ENCODE data around the gene SNAPC3. TPM values are rescaled to one million over a fixed set of nuclear protein-coding genes. Genes with fewer than 3 reads are reported as not detected.

Gene SNAPC3
- total RNA-seq, 1 experiment from 2014 or later = 33.5 TPM

DNA sequence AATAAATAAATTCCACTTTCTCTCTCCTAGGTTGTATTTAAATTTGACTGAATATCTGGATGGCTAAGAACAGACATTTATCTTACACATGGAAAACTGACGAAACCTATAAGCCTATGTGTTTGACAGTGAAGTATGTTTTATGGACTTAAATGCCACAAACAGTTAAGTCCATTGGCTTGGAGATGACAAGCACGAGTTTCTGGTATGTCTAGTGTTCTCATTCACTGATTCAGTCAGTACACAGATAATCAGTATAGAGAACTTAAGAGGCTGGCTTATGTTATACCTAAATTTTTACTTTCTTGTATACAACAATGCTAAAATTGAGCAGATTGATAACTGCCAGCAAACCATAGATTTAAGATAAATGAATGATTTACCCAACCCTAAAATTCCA is 38.9 kb downstream of the SNAPC3 start:
- H3K27ac Mint-ChIP-seq = no peak overlapping the region

DNA sequence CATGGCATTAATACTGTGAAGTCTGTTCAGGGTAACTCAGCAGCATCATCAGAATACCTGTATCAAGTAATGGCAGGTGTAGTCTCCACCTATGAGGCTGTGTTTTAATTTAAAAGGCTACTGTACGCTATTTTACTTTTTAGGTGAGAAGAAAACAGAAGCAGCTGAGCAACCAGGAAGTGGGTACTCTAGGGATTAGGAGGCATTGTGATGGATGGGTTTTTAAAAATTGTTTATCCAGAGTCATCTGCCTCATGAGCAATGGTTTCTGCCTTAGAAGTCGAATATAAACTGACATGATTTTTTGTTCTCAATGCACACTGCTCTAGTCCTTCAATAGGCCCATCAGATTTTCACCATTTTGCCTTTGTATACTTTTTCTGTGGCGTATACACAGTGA is 45.5 kb downstream of the SNAPC3 start:
- no peak overlapping the region for H3K4me3 Mint-ChIP-seq
- H3K27ac Mint-ChIP-seq = no peak overlapping the region
- DNase-seq (ENCODE audit: low spot score) (no peak), ATAC-seq (no peak)
- ChIA-PET POLR2A (no interaction called here), CTCF (no interaction called here)
- H3K9me3 Mint-ChIP-seq = no peaks in the 10 kb centered on the region
- peaks cover 80% of the 10 kb centered on the region for H3K36me3 Mint-ChIP-seq
- no peaks in the 10 kb centered on the region for H3K4me1 Mint-ChIP-seq
- H3K27me3 Mint-ChIP-seq (ENCODE audit: low read depth) = no peaks in the 10 kb centered on the region
- no peak for TF ChIP-seq GTF2I (CRISPR knock-in tag; conservative IDR thresholded peaks at IDR 0.05)
- TF ChIP-seq, protein P1, sequence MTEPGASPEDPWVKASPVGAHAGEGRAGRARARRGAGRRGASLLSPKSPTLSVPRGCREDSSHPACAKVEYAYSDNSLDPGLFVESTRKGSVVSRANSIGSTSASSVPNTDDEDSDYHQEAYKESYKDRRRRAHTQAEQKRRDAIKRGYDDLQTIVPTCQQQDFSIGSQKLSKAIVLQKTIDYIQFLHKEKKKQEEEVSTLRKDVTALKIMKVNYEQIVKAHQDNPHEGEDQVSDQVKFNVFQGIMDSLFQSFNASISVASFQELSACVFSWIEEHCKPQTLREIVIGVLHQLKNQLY (CRISPR knock-in tag; IDR thresholded peaks at IDR 0.05) = no peak
- TF ChIP-seq, protein P2, sequence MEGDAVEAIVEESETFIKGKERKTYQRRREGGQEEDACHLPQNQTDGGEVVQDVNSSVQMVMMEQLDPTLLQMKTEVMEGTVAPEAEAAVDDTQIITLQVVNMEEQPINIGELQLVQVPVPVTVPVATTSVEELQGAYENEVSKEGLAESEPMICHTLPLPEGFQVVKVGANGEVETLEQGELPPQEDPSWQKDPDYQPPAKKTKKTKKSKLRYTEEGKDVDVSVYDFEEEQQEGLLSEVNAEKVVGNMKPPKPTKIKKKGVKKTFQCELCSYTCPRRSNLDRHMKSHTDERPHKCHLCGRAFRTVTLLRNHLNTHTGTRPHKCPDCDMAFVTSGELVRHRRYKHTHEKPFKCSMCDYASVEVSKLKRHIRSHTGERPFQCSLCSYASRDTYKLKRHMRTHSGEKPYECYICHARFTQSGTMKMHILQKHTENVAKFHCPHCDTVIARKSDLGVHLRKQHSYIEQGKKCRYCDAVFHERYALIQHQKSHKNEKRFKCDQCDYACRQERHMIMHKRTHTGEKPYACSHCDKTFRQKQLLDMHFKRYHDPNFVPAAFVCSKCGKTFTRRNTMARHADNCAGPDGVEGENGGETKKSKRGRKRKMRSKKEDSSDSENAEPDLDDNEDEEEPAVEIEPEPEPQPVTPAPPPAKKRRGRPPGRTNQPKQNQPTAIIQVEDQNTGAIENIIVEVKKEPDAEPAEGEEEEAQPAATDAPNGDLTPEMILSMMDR (IDR thresholded peaks at IDR 0.05) = no peak
- TF ChIP-seq, protein P3, sequence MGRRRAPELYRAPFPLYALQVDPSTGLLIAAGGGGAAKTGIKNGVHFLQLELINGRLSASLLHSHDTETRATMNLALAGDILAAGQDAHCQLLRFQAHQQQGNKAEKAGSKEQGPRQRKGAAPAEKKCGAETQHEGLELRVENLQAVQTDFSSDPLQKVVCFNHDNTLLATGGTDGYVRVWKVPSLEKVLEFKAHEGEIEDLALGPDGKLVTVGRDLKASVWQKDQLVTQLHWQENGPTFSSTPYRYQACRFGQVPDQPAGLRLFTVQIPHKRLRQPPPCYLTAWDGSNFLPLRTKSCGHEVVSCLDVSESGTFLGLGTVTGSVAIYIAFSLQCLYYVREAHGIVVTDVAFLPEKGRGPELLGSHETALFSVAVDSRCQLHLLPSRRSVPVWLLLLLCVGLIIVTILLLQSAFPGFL (CRISPR knock-in tag; IDR thresholded peaks at IDR 0.05; ENCODE audit: borderline replicate concordance) = no peak
- TF ChIP-seq, protein P4, sequence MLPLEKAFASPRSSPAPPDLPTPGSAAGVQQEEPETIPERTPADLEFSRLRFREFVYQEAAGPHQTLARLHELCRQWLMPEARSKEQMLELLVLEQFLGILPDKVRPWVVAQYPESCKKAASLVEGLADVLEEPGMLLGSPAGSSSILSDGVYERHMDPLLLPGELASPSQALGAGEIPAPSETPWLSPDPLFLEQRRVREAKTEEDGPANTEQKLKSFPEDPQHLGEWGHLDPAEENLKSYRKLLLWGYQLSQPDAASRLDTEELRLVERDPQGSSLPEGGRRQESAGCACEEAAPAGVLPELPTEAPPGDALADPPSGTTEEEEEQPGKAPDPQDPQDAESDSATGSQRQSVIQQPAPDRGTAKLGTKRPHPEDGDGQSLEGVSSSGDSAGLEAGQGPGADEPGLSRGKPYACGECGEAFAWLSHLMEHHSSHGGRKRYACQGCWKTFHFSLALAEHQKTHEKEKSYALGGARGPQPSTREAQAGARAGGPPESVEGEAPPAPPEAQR (CRISPR knock-in tag; IDR thresholded peaks at IDR 0.05) = no peak
- no peak for TF ChIP-seq SP1 (CRISPR knock-in tag; conservative IDR thresholded peaks at IDR 0.05)
- no peak for TF ChIP-seq TCF7 (CRISPR knock-in tag; IDR thresholded peaks at IDR 0.05; ENCODE audit: low read depth)
- TF ChIP-seq, protein P5, sequence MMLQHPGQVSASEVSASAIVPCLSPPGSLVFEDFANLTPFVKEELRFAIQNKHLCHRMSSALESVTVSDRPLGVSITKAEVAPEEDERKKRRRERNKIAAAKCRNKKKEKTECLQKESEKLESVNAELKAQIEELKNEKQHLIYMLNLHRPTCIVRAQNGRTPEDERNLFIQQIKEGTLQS (CRISPR knock-in tag; conservative IDR thresholded peaks at IDR 0.05) = no peak
- TF ChIP-seq, protein P6, sequence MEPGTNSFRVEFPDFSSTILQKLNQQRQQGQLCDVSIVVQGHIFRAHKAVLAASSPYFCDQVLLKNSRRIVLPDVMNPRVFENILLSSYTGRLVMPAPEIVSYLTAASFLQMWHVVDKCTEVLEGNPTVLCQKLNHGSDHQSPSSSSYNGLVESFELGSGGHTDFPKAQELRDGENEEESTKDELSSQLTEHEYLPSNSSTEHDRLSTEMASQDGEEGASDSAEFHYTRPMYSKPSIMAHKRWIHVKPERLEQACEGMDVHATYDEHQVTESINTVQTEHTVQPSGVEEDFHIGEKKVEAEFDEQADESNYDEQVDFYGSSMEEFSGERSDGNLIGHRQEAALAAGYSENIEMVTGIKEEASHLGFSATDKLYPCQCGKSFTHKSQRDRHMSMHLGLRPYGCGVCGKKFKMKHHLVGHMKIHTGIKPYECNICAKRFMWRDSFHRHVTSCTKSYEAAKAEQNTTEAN (CRISPR knock-in tag; IDR thresholded peaks at IDR 0.05) = no peak
- TF ChIP-seq NFATC4 (CRISPR knock-in tag; IDR thresholded peaks at IDR 0.05) = no peak

More for the DNA sequence above, 38.9 kb downstream of the SNAPC3 start:
- Mint-ChIP-seq H3K27me3 (ENCODE audit: low read depth) (no peaks in the 10 kb centered on the region), H3K4me1 (no peaks in the 10 kb centered on the region), H3K9me3 (no peaks in the 10 kb centered on the region), H3K4me3 (no peak overlapping the region), H3K36me3 (peaks cover 67% of the 10 kb centered on the region)
- ChIA-PET CTCF (no interaction called here), POLR2A (interaction anchor here (0.7 kb wide), 1 partner anchor 35 kb away, joined by 3 read pairs; no protein-coding TSS in a partner anchor)
- TF ChIP-seq ESRRA (CRISPR knock-in tag; IDR thresholded peaks at IDR 0.05; ENCODE audit: borderline replicate concordance) (no peak), NR1H2 (CRISPR knock-in tag; IDR thresholded peaks at IDR 0.05) (no peak), ZNF138 (CRISPR knock-in tag; conservative IDR thresholded peaks at IDR 0.05) (no peak), ZNF219 (CRISPR knock-in tag; IDR thresholded peaks at IDR 0.05; ENCODE audit: borderline replicate concordance) (no peak), SMAD4 (CRISPR knock-in tag; IDR thresholded peaks at IDR 0.05) (no peak), FOXJ3 (CRISPR knock-in tag; IDR thresholded peaks at IDR 0.05; ENCODE audit: borderline replicate concordance) (no peak), CBFB (CRISPR knock-in tag; IDR thresholded peaks at IDR 0.05; ENCODE audit: low read depth) (no peak), ZNF263 (CRISPR knock-in tag; IDR thresholded peaks at IDR 0.05; ENCODE audit: low read depth) (no peak)
- TF ChIP-seq, protein P7, sequence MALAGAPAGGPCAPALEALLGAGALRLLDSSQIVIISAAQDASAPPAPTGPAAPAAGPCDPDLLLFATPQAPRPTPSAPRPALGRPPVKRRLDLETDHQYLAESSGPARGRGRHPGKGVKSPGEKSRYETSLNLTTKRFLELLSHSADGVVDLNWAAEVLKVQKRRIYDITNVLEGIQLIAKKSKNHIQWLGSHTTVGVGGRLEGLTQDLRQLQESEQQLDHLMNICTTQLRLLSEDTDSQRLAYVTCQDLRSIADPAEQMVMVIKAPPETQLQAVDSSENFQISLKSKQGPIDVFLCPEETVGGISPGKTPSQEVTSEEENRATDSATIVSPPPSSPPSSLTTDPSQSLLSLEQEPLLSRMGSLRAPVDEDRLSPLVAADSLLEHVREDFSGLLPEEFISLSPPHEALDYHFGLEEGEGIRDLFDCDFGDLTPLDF (CRISPR knock-in tag; IDR thresholded peaks at IDR 0.05) = no peak
- TF ChIP-seq, protein P8, sequence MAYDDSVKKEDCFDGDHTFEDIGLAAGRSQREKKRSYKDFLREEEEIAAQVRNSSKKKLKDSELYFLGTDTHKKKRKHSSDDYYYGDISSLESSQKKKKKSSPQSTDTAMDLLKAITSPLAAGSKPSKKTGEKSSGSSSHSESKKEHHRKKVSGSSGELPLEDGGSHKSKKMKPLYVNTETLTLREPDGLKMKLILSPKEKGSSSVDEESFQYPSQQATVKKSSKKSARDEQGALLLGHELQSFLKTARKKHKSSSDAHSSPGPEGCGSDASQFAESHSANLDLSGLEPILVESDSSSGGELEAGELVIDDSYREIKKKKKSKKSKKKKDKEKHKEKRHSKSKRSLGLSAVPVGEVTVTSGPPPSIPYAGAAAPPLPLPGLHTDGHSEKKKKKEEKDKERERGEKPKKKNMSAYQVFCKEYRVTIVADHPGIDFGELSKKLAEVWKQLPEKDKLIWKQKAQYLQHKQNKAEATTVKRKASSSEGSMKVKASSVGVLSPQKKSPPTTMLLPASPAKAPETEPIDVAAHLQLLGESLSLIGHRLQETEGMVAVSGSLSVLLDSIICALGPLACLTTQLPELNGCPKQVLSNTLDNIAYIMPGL (CRISPR knock-in tag; IDR thresholded peaks at IDR 0.05) = no peak
- TF ChIP-seq, protein P9, sequence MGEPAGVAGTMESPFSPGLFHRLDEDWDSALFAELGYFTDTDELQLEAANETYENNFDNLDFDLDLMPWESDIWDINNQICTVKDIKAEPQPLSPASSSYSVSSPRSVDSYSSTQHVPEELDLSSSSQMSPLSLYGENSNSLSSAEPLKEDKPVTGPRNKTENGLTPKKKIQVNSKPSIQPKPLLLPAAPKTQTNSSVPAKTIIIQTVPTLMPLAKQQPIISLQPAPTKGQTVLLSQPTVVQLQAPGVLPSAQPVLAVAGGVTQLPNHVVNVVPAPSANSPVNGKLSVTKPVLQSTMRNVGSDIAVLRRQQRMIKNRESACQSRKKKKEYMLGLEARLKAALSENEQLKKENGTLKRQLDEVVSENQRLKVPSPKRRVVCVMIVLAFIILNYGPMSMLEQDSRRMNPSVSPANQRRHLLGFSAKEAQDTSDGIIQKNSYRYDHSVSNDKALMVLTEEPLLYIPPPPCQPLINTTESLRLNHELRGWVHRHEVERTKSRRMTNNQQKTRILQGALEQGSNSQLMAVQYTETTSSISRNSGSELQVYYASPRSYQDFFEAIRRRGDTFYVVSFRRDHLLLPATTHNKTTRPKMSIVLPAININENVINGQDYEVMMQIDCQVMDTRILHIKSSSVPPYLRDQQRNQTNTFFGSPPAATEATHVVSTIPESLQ (CRISPR knock-in tag; IDR thresholded peaks at IDR 0.05) = no peak
- TF ChIP-seq, protein P10, sequence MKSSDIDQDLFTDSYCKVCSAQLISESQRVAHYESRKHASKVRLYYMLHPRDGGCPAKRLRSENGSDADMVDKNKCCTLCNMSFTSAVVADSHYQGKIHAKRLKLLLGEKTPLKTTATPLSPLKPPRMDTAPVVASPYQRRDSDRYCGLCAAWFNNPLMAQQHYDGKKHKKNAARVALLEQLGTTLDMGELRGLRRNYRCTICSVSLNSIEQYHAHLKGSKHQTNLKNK (CRISPR knock-in tag; IDR thresholded peaks at IDR 0.05) = no peak
- DNase-seq (ENCODE audit: low spot score) (no peak), ATAC-seq (no peak)
